ENCODE results near the gene CLEC2A. TPM values are rescaled to one million over a fixed set of nuclear protein-coding genes. Genes with fewer than 3 reads are reported as not detected.
"Not testable (repeated sequence)": the region's sequence is repeated elsewhere in the genome, so short reads cannot be mapped to it uniquely, and the experiment has no call there.

CLEC2A gene
- total and polyA plus RNA-seq, 7 donors: not detected

DNA sequence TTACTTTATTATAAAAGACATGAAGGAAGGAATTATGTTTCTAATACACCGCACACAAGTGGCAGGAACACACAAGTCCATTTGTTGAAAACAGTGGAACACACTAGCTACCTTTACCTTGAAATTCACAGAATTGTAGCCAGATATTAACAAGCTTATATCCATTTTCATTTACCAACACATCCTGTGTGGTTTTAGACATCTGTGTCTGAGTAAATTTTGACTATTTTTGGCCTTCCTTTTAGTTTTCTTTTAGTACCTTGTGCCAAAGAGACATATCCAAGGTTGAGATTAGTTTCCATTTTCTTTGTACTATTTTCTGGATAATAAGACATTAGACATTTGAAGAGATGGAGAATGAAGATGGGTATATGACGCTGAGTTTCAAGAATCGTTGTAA lies 50.9 kb downstream of the CLEC2A start, which contains the start of gene KLRF2:
Gene KLRF2 (plus strand): TSS at position 244 of the 400 bp plus-strand sequence. CDS start 107 bp downstream, at position 351.
- Histone ChIP-seq H3K9me3 (no peaks in the 10 kb centered on the region), H3K27ac (no peak within 1 kb of the TSS), H3K4me1 (no peaks in the 10 kb centered on the region), H3K27me3 (no peaks in the 10 kb centered on the region), H3K4me3 (no peak within 1 kb of the TSS), H3K36me3 (no peaks in the 10 kb centered on the region)
- 89 to 95% methylated on average over 3 of the region's 3 CpGs for WGBS, 2 donors
- intact Hi-C loops (cut with DNase I): no loop called here
- no peak for DNase-seq
- TF ChIP-seq POLR2A (IDR thresholded peaks at IDR 0.05) (no peak), EP300 (IDR thresholded peaks at IDR 0.05) (no peak), POLR2AphosphoS5 (IDR thresholded peaks at IDR 0.05) (no peak)
- TF ChIP-seq, protein P1, sequence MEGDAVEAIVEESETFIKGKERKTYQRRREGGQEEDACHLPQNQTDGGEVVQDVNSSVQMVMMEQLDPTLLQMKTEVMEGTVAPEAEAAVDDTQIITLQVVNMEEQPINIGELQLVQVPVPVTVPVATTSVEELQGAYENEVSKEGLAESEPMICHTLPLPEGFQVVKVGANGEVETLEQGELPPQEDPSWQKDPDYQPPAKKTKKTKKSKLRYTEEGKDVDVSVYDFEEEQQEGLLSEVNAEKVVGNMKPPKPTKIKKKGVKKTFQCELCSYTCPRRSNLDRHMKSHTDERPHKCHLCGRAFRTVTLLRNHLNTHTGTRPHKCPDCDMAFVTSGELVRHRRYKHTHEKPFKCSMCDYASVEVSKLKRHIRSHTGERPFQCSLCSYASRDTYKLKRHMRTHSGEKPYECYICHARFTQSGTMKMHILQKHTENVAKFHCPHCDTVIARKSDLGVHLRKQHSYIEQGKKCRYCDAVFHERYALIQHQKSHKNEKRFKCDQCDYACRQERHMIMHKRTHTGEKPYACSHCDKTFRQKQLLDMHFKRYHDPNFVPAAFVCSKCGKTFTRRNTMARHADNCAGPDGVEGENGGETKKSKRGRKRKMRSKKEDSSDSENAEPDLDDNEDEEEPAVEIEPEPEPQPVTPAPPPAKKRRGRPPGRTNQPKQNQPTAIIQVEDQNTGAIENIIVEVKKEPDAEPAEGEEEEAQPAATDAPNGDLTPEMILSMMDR (IDR thresholded peaks at IDR 0.05): no peak

DNA sequence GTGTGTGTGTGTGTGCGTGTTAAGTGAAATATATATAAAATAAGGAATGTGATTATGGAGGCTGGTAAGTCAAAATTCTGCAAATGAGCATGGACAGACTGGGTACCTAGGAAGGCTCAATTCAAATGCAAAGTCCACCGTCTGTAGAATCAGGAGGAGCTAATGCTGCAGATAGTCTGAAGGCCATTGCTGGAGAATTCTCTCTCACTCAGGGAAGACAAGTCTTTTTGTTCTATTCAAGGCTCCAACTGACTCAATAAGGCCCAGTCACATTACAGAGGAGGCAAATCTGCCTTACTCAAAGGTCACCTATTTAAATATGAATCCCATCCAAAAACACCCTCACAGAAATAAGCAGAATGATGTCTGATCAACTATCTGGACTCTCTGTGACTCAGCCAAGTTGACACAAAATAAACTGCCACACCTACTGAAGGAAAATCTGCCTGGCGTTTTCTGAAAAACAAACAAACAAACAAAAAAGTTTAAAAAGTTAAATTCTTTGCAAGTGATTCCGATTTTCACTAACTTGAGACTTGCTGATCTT lies 51.6 kb downstream of the CLEC2A start:
- no peak overlapping the region for H3K27ac ChIP-seq
- H3K27me3 ChIP-seq: no peaks in the 10 kb centered on the region
- DNase-seq: no peak
- no peak for TF ChIP-seq EP300 (IDR thresholded peaks at IDR 0.05)
- TF ChIP-seq POLR2AphosphoS5 (IDR thresholded peaks at IDR 0.05): no peak
- TF ChIP-seq, protein P1 (IDR thresholded peaks at IDR 0.05): no peak
- no peak for TF ChIP-seq POLR2A (IDR thresholded peaks at IDR 0.05)
- WGBS, 2 donors: 74 to 85% methylated on average over 4 of the region's 4 CpGs
- H3K4me3 ChIP-seq: no peak overlapping the region
- intact Hi-C loops (cut with DNase I): no loop called here
- H3K36me3 ChIP-seq: no peaks in the 10 kb centered on the region
- no peaks in the 10 kb centered on the region for H3K4me1 ChIP-seq
- H3K9me3 ChIP-seq: no peaks in the 10 kb centered on the region

DNA sequence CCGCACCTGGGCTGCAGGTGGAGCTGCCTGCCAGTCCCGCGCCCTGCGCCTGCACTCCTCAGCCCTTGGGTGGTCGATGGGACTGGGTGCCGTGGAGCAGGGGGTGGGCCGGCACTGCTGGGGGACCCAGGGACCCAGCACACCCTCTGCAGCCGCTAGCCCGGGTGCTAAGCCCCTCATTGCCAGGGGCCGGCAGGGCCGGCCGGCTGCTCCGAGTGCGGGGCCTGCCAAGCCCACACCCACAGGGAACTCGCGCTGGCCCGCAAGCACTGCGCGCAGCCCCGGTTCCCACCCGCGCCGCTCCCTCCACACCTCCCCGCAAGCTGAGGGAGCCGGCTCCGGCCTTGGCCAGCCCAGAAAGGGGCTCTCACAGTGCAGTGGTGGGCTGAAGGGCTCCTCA lies 56.0 kb downstream of the CLEC2A start:
- H3K4me3 ChIP-seq; H3K9me3 ChIP-seq; H3K27me3 ChIP-seq; H3K36me3 ChIP-seq; H3K27ac ChIP-seq; H3K4me1 ChIP-seq; intact Hi-C loops (cut with DNase I); DNase-seq: not testable (repeated sequence)
- 97% methylated on average over 26 of the region's 26 CpGs for WGBS, 2 donors

DNA sequence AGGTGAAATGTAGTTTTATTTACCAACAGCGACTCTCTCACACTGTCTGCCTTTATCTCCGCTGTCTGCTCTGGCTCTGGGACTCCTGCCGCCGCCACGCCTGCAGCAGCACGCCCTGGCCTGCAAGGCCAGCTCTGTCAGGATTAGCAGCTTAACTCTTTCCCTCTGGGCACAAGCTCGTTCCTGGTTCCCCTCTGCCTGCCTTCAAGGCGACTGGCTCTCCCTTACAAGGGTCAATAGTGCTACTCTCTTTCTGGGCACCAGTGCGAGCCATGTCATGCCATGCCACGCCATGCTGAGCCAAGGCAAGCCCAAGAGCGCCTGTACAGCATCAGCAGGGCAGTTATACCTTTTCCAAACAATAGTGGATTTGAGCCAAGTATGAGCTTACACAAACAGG lies 59.4 kb downstream of the CLEC2A start:
- intact Hi-C loops (cut with DNase I): no loop called here
- no peak for DNase-seq
- TF ChIP-seq, protein P1 (IDR thresholded peaks at IDR 0.05): no peak
- TF ChIP-seq POLR2AphosphoS5 (IDR thresholded peaks at IDR 0.05) (no peak), POLR2A (IDR thresholded peaks at IDR 0.05) (no peak), EP300 (IDR thresholded peaks at IDR 0.05) (no peak)
- H3K9me3 ChIP-seq: no peaks in the 10 kb centered on the region
- WGBS, 2 donors: 81% methylated on average over 11 of the region's 11 CpGs
- H3K27me3 ChIP-seq: no peaks in the 10 kb centered on the region
- no peaks in the 10 kb centered on the region for H3K36me3 ChIP-seq
- no peak overlapping the region for H3K4me3 ChIP-seq
- no peaks in the 10 kb centered on the region for H3K4me1 ChIP-seq
- H3K27ac ChIP-seq: no peak overlapping the region

DNA sequence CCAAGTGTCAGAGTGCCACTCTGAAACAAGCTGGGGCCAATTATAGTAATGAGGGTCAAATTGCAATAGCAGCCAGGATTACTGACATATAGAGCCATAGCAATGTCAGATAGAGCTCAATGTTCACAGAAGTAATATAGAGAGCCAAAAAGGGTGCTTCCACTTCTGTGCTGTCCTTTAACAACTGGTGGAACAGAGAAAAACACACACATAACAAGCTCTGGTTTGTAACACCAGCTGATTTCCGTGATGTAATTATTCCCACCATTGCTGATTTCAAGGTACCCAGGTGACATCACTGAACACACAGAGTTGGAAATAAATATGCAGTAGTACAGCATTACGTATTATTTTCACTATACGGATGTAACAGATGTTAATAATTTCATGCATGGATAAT lies 60.0 kb downstream of the CLEC2A start:
- intact Hi-C loops (cut with DNase I): no loop called here
- WGBS, 2 donors: 83 to 95% methylated on average over 3 of the region's 3 CpGs

More for the DNA sequence above, 60.0 kb downstream of the CLEC2A start:
- no peaks in the 10 kb centered on the region for H3K27me3 ChIP-seq
- no peaks in the 10 kb centered on the region for H3K36me3 ChIP-seq
- no peak for TF ChIP-seq EP300 (IDR thresholded peaks at IDR 0.05)
- TF ChIP-seq POLR2A (IDR thresholded peaks at IDR 0.05): no peak
- TF ChIP-seq POLR2AphosphoS5 (IDR thresholded peaks at IDR 0.05): no peak
- TF ChIP-seq, protein P1 (IDR thresholded peaks at IDR 0.05): no peak
- H3K9me3 ChIP-seq: no peaks in the 10 kb centered on the region
- DNase-seq: no peak
- H3K27ac ChIP-seq: no peak overlapping the region
- no peak overlapping the region for H3K4me3 ChIP-seq
- no peaks in the 10 kb centered on the region for H3K4me1 ChIP-seq
